A673 (cell line): ENCODE data around the gene TCF7L1. TPM values are rescaled to one million over a fixed set of nuclear protein-coding genes. Genes with fewer than 3 reads are reported as not detected.

Source experiments
- BruUV-seq: library from RNA; stranded (reverse); fragments of 400-500 nt; replicated peaks from 2 replicates; lab custom pipeline; 2021; lab: Mats Ljungman, UMichigan
- CTCF ChIA-PET: fragments of 300-600 bp; sonication (Branson Sonifier 250); formaldehyde crosslinking; loops from one replicate; lab custom pipeline; 2022; ENCODE audit warnings: antibody characterized with exemption; lab: Charles Lee
- POLR2A ChIA-PET: fragments of 300-600 bp; sonication (Branson Sonifier 250); formaldehyde crosslinking; loops from one replicate; lab custom pipeline; 2022; ENCODE audit warnings: antibody characterized with exemption; ENCODE audit not compliant: low non-redundant PET; lab: Charles Lee
- DNase-seq: peaks from one replicate; pipeline ENCODE4 v3.0.0-alpha.2; 2015; ENCODE audit warnings: low spot score
- H3K27ac ChIP-seq: fragments of 200-600 bp; sonication (generic); 2 replicates; pipeline ENCODE4 v1.5.1; 2016; ENCODE audit warnings: mixed run types, low read depth, mild to moderate bottlenecking, mixed read lengths, antibody characterized with exemption, low read length; ENCODE audit not compliant: poor library complexity, severe bottlenecking
- H3K27me3 ChIP-seq: fragments of 200-600 bp; sonication (generic); replicated peaks from 2 replicates; pipeline ENCODE4 v1.6.1; 2017; ENCODE audit warnings: mixed run types, low read depth, mild to moderate bottlenecking, mixed read lengths, antibody characterized with exemption, low read length; ENCODE audit not compliant: insufficient read depth, poor library complexity
- H3K36me3 ChIP-seq: fragments of 200-600 bp; sonication (generic); 2 replicates; pipeline ENCODE4 v1.6.1; 2016; ENCODE audit warnings: mixed run types, mild to moderate bottlenecking, mixed read lengths, antibody characterized with exemption, low read length; ENCODE audit not compliant: insufficient read depth, poor library complexity, severe bottlenecking
- H3K4me1 ChIP-seq: fragments of 200-600 bp; sonication (generic); 2 replicates; pipeline ENCODE4 v1.6.1; 2017; ENCODE audit warnings: mixed run types, mild to moderate bottlenecking, mixed read lengths, antibody characterized with exemption, low read length; ENCODE audit not compliant: insufficient read depth, poor library complexity, severe bottlenecking
- H3K4me3 ChIP-seq: fragments of 200-600 bp; sonication (generic); 2 replicates; pipeline ENCODE4 v1.5.1; 2016; ENCODE audit warnings: low read depth, mixed run types, mild to moderate bottlenecking, mixed read lengths, low read length; ENCODE audit not compliant: poor library complexity, severe bottlenecking
- H3K9me3 ChIP-seq: fragments of 200-600 bp; sonication (generic); 2 replicates; pipeline ENCODE4 v1.6.1; 2016; ENCODE audit warnings: mixed run types, low read depth, mild to moderate bottlenecking, mixed read lengths, antibody characterized with exemption, low read length; ENCODE audit not compliant: poor library complexity, severe bottlenecking
- CTCF ChIP-seq: fragments of 300-800, 200-600 bp; sonication (generic); conservative IDR thresholded peaks from 2 replicates; pipeline ENCODE4 v1.5.1; 2017; ENCODE audit warnings: low read depth, mild to moderate bottlenecking, antibody characterized with exemption, low read length, moderate library complexity, mixed read lengths
- EZH2 ChIP-seq: fragments of 200-600 bp; sonication (generic); IDR thresholded peaks from 2 replicates; pipeline ENCODE4 v1.6.1; 2017; ENCODE audit warnings: borderline replicate concordance, low read depth, mild to moderate bottlenecking, mixed read lengths, antibody characterized with exemption, low read length; ENCODE audit not compliant: poor library complexity, severe bottlenecking
- intact Hi-C: fragments of 100-400 bp; cut with micrococcal nuclease; formaldehyde crosslinking; loops from one replicate; pipeline ENCODE4 v1.10.0; 2022; ENCODE audit not compliant: unreplicated experiment
- total RNA-seq: library from RNA; stranded (reverse); gene quantifications from 2 replicates; pipeline ENCODE4 v1.2.3, GENCODE V29; 2021

TCF7L1 gene
- total RNA-seq, 1 experiment from 2014 or later, result 21.9 TPM

DNA sequence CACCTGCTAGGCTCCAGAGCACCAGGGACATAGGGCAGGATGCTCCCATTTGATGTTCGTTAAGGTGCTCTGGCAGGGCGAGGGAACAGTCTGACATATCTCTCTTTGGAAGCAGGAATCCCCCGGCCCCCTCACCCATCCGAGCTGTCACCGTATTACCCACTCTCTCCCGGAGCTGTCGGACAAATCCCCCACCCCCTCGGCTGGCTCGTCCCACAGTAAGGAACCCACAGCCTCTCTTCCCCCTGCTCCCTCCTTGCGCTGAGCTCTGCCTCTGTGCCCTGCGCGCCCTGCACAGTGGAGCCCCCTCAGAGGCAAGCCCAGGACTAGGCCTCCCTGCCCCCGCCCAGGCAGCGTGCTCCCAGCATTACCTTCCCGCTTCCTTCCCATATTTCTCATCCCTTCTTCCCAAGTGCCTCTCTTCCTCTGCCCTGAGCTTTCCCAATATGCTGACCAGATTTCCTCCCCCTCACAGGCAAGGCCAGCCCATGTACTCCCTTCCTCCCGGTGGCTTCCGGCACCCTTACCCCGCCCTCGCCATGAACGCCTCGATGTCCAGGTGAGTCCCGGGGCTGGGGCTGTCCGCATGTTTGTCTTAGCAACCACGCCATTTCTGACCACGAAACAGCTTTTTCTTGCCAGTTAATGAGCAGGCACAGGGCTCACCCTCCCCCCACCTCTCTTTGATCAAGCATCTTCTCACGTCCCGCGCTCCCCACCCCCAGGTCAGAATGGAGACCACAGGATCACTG lies 170.8 kb downstream of the TCF7L1 start:
- TF ChIP-seq CTCF (no peak), EZH2 (no peak)
- Histone ChIP-seq H3K4me3 (no peak overlapping the region), H3K27ac (no peak overlapping the region), H3K27me3 (no peaks in the 10 kb centered on the region), H3K4me1 (peaks cover 3% of the 10 kb centered on the region), H3K9me3 (no peaks in the 10 kb centered on the region), H3K36me3 (peaks cover 3% of the 10 kb centered on the region)
- ChIA-PET POLR2A (no interaction called here), CTCF (interaction anchor here (0.6 kb wide), 1 partner anchor 13 kb away, joined by 3 read pairs; no protein-coding TSS in a partner anchor)
- intact Hi-C loops, result no loop called here
- DNase-seq, result no peak
- no TSS peak for BruUV-seq

- intact Hi-C loops, result no loop called here
- CTCF ChIA-PET, result no interaction called here
- Histone ChIP-seq H3K36me3 (peaks cover 3% of the 10 kb centered on the region), H3K27me3 (no peaks in the 10 kb centered on the region), H3K27ac (no peak overlapping the region), H3K4me1 (no peaks in the 10 kb centered on the region), H3K9me3 (no peaks in the 10 kb centered on the region), H3K4me3 (no peak overlapping the region)
- no TSS peak for BruUV-seq
- DNase-seq, result no peak
- POLR2A ChIA-PET, result no interaction called here
- no peak for TF ChIP-seq EZH2
Observed at GRCh38 chr2:85307527-85307897, 174.3 kb downstream of the TCF7L1 start.

GRCh38 chr2:85308201-85308600 lies 175.0 kb downstream of the TCF7L1 start:
- Histone ChIP-seq H3K27ac (no peak overlapping the region), H3K27me3 (no peaks in the 10 kb centered on the region), H3K4me1 (no peaks in the 10 kb centered on the region), H3K9me3 (no peaks in the 10 kb centered on the region), H3K36me3 (peaks cover 3% of the 10 kb centered on the region), H3K4me3 (no peak overlapping the region)
- ChIA-PET POLR2A (no interaction called here), CTCF (no interaction called here)
- intact Hi-C loops, result no loop called here
- DNase-seq, result no peak
- TF ChIP-seq EZH2 (no peak), CTCF (no peak)
- BruUV-seq, result no TSS peak
